Measurements from ENCODE around the gene GPBP1L1.

DNA sequence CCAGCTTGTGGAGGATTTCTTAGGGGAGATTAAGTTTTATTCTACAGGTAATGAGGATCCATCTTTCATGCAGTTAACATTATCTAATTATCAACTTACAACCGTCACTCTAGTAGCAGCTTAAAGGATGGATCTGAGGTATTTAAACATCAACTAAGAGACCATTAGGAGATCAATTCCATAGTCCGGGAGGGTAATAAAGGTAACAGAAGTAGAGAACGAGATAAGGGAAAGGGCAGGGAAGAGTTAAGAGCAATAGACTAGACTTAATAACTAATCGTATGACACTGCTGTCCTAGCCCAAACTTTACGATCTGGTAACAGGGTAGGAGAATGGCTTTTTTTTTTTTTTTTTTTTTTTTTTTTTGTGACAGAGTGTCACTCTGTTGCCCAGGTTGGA lies 43.0 kb downstream of the GPBP1L1 start:
- TF ChIP-seq, protein P1, sequence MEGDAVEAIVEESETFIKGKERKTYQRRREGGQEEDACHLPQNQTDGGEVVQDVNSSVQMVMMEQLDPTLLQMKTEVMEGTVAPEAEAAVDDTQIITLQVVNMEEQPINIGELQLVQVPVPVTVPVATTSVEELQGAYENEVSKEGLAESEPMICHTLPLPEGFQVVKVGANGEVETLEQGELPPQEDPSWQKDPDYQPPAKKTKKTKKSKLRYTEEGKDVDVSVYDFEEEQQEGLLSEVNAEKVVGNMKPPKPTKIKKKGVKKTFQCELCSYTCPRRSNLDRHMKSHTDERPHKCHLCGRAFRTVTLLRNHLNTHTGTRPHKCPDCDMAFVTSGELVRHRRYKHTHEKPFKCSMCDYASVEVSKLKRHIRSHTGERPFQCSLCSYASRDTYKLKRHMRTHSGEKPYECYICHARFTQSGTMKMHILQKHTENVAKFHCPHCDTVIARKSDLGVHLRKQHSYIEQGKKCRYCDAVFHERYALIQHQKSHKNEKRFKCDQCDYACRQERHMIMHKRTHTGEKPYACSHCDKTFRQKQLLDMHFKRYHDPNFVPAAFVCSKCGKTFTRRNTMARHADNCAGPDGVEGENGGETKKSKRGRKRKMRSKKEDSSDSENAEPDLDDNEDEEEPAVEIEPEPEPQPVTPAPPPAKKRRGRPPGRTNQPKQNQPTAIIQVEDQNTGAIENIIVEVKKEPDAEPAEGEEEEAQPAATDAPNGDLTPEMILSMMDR (conservative IDR thresholded peaks at IDR 0.05): no peak
- TF ChIP-seq EZH2 (IDR thresholded peaks at IDR 0.05; ENCODE audit: low read depth): no peak
